ENCODE results near the gene PRKG1.

PRKG1 gene

GRCh38 chr10:52048051-52048450 lies 973.8 kb downstream of the PRKG1 start:
- no peak overlapping the region for H3K4me3 ChIP-seq (ENCODE audit: low read length)
- DNase-seq (ENCODE audit: low read depth, low spot score), result no peak

- no peak for DNase-seq (ENCODE audit: low read depth, low spot score)
- no peak overlapping the region for H3K4me3 ChIP-seq (ENCODE audit: low read length)
Observed at GRCh38 chr10:52050429-52051047, 976.3 kb downstream of the PRKG1 start.

- H3K4me3 ChIP-seq (ENCODE audit: low read length), result no peak overlapping the region
- no peak for DNase-seq (ENCODE audit: low read depth, low spot score)
Observed at GRCh38 chr10:52053497-52053896, 979.2 kb downstream of the PRKG1 start.

GRCh38 chr10:52056291-52056690 lies 982.0 kb downstream of the PRKG1 start:
- H3K4me3 ChIP-seq (ENCODE audit: low read length), result no peak overlapping the region
- no peak for DNase-seq (ENCODE audit: low read depth, low spot score)

- DNase-seq (ENCODE audit: low read depth, low spot score), result no peak
- H3K4me3 ChIP-seq (ENCODE audit: low read length), result no peak overlapping the region
Observed at GRCh38 chr10:52059089-52059488, 984.8 kb downstream of the PRKG1 start.

DNA sequence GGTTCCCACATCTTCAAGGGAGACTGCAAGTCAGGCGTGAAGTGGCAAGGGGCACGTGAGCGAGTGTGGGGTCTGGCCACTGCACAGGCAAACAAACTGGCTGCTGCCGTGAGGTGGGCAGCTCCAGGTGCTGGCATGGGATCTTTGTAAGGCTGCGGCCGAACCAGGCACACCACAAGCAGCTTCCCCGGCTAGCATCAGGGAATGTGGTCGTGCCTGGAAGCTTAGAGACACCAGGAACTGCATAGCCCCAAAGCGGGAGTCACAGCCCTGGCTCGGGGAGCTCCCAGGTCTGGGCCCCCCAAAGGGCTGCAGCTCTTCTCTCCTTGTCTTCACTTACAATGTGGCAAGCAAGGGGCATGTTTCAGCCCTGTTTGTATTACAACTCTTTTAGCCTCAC lies 988.9 kb downstream of the PRKG1 start:
- DNase-seq (ENCODE audit: low read depth, low spot score), result no peak
- no peak overlapping the region for H3K4me3 ChIP-seq (ENCODE audit: low read length)

DNA sequence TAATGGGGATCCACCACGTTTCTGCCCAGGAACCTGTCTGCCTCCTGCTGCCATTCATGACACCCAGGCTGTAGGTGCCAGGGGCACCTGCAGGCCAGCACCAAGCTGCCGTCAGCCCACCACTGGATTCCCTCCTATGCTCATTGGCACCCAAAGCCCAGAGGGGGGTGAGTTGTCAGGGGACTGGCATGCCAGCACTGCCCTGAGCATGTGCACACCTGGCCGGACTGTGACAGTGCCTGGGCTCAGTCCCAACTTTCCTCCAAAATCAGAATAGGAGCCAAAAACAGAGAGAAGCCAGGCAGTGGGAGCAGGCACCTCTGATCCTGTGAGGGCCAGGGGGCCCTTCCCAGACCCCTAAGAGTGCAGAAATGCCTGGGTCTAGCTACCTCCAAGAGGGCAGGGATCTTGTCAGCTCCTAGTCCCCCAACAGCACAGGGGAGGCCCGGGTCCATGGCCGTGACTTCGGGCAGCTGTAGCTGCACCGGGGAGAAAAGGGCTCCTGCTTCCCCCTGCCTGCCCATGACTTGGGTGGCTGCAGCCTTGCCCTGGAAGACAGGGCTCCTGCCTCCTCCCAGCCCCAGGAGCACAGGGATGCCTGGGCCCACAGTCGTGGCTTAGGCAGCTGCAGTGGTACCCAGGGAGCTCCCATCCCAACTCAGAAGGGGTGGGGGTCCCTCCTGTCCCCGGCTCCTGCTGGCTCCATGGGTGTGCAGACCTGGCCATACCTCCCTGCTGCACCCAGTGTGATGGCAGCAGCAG lies 990.0 kb downstream of the PRKG1 start:
- DNase-seq (ENCODE audit: low read depth, low spot score), result no peak

GRCh38 chr10:52066383-52066782 lies 992.1 kb downstream of the PRKG1 start:
- no peak overlapping the region for H3K4me3 ChIP-seq (ENCODE audit: low read length)
- no peak for DNase-seq (ENCODE audit: low read depth, low spot score)

More for the DNA sequence above, 990.0 kb downstream of the PRKG1 start:
- H3K4me3 ChIP-seq (ENCODE audit: low read length), result no peak overlapping the region

GRCh38 chr10:52068485-52068884 lies 994.2 kb downstream of the PRKG1 start:
- no peak overlapping the region for H3K4me3 ChIP-seq (ENCODE audit: low read length)
- DNase-seq (ENCODE audit: low read depth, low spot score), result no peak

DNA sequence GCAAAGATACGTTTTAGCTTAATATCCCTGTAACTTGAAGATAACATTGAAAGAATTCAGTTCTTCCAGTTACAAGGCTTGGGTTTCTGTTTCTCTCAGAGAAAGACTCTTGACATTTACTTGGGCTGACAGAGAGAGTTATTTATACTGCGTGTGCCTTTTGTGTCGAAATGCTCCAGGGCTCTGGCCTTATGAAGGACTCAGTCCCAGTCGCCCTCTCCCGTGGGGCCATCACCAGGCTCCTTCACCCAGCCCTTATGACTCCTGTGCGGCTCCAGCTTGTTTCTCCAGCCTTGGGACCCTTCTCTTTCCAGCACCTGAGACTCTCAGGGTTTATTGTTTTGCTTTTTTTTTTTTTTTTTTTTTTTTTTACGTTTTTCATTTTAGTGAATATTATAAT lies 997.5 kb downstream of the PRKG1 start:
- DNase-seq (ENCODE audit: low read depth, low spot score), result no peak
- H3K4me3 ChIP-seq (ENCODE audit: low read length), result no peak overlapping the region

- DNase-seq (ENCODE audit: low read depth, low spot score), result no peak
- no peak overlapping the region for H3K4me3 ChIP-seq (ENCODE audit: low read length)
Observed at GRCh38 chr10:52074505-52075026, 1000.3 kb downstream of the PRKG1 start.

DNA sequence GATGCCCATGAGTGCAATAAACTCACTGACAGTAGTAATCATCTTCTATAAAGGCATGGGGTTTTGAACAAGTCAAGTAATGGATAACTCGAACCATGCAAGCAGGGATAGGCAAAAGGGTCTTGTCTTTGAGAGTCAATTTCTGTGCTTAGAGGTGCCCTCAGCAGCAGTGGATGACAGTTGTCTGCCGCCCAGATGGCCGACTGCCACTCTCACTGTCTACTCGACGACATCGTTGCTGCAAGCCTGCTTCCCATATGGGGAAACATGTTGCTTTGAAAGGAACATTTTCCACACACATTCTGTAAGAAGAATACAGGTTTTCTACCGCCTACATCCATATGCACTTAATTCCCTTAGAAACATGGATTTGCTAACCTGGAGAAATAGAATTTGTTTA lies 1003.5 kb downstream of the PRKG1 start:
- no peak overlapping the region for H3K4me3 ChIP-seq (ENCODE audit: low read length)
- no peak for DNase-seq (ENCODE audit: low read depth, low spot score)

DNA sequence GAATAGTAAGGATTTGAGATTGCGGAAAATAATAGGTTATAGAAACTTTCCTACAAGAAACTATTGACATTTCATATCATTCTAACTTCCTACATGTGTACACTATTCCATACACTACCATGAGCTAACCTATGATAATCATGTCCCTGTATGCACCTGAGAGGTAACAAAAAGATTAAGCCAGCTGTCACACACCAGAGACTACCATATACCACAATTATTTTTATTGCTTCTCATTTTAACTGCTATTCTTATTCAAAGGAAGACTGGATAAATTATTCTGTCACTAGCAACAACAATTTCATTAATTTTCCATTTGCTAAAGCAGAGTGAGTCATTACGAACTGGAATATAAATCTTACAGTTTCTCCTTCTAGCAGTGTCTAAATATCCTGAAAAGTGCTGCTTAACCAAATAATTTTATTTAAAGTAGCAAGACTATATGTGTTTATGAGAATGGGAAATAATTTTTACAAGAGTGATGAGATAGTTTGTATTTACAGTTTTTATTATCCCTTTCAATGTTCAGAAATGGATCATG lies 1004.2 kb downstream of the PRKG1 start:
- no peak for DNase-seq (ENCODE audit: low read depth, low spot score)
- no peak overlapping the region for H3K4me3 ChIP-seq (ENCODE audit: low read length)

- H3K4me3 ChIP-seq (ENCODE audit: low read length), result no peak overlapping the region
- no peak for DNase-seq (ENCODE audit: low read depth, low spot score)
Observed at GRCh38 chr10:52082307-52082706, 1008.0 kb downstream of the PRKG1 start.

GRCh38 chr10:52083422-52083821 lies 1009.1 kb downstream of the PRKG1 start:
- no peak for DNase-seq (ENCODE audit: low read depth, low spot score)
- H3K4me3 ChIP-seq (ENCODE audit: low read length), result no peak overlapping the region

- no peak overlapping the region for H3K4me3 ChIP-seq (ENCODE audit: low read length)
- no peak for DNase-seq (ENCODE audit: low read depth, low spot score)
Observed at GRCh38 chr10:52092390-52092789, 1018.1 kb downstream of the PRKG1 start.

DNA sequence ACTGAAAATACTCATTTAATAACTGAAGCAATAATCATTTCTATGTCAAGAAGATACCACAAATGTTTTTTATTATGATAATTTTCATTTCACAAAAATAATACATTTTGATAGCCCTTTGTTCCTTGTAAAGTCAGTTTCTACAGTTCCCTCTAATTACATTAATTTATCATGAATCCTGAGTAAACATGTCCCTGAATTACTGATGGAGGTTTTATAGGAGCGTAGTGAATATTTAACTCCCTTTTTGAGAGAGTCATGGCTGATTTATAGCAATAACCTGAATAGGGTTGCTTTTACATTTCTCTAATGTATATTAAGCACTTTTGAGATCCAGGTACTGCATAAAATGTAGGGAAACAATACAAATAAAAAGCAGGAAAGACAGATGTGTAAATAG lies 1023.8 kb downstream of the PRKG1 start:
- no peak overlapping the region for H3K4me3 ChIP-seq (ENCODE audit: low read length)
- DNase-seq (ENCODE audit: low read depth, low spot score), result no peak

DNA sequence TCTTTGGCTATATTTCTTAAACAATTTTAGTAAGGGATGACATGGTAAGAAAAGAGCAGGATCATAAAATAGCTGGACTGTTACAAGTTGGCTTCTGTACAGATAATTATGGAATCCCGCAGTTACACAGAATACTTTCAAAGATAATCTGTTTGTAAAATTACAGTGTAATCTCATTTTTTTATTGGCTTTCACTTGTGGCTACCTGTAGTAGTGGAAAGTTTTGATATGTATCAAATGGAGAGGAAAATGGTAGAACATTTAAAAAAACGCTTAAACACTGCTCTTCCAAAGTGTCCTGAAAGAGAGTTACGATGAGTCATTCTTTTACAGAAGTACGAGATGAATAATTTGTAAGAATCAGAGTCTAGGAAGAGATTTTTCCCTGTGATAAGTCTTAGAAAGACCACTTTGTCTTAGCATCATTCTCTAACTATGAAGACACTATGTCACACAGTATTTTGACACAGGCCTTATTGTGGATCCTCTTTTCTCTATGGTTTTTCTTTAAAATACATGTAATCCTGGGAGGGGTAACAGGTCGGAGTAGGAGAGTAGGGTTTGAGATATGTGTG lies 1024.8 kb downstream of the PRKG1 start:
- DNase-seq (ENCODE audit: low read depth, low spot score), result no peak
- no peak overlapping the region for H3K4me3 ChIP-seq (ENCODE audit: low read length)

DNA sequence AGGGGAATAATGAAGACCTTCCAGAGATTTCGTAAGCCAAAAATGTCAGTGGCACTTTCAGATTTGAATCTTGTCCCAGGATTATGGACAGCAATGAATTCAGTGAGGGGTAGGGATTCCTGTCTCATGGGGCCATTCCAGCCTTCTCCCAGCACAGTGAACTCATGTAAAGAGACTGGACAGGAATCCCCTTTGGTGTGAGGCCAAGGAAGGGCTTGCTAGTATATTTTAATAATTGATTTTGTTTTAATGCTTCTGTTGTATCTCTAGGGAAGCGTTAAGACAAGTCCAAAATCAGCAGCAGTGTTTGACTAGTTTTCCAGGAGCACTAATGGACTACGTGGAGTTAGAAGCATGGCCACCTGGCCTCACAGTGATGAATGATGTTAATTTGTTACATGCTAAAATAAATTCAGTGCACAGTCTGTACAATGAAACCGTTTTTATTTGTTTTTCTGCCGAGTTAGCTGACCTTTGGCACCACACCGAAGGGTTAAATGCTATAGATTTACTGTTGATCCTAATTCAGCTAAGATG lies 1025.8 kb downstream of the PRKG1 start:
- H3K4me3 ChIP-seq (ENCODE audit: low read length), result no peak overlapping the region
- DNase-seq (ENCODE audit: low read depth, low spot score), result no peak

- no peak for DNase-seq (ENCODE audit: low read depth, low spot score)
Observed at GRCh38 chr10:52105301-52105700, 1031.0 kb downstream of the PRKG1 start.

More at GRCh38 chr10:52105301-52105700, 1031.0 kb downstream of the PRKG1 start:
- H3K4me3 ChIP-seq (ENCODE audit: low read length), result no peak overlapping the region

Data from Jurkat, Clone E6-1 (cell line).